PC-9 (cell line): Measurements from ENCODE around the gene HSD17B2. TPM values are rescaled to one million over a fixed set of nuclear protein-coding genes. Genes with fewer than 3 reads are reported as not detected.

Experiments
- BruUV-seq: library from RNA; stranded (reverse); fragments of 400-500 nt; replicated peaks from 2 replicates; lab custom pipeline; 2021; lab: Mats Ljungman, UMichigan
- CTCF ChIA-PET: fragments of 300-600 bp; sonication (Branson Sonifier 250); formaldehyde crosslinking; loops from one replicate; lab custom pipeline; 2022; ENCODE audit warnings: antibody characterized with exemption; lab: Charles Lee
- POLR2A ChIA-PET: fragments of 300-600 bp; sonication (Branson Sonifier 250); formaldehyde crosslinking; loops from one replicate; lab custom pipeline; 2022; ENCODE audit warnings: antibody characterized with exemption; ENCODE audit not compliant: unreplicated experiment; lab: Charles Lee
- DNase-seq, 2 experiments: peaks; one replicate each; pipeline versions ENCODE4 v3.0.0 to v3.0.0-alpha.2; 2015 to 2022; ENCODE audit warnings: mixed read lengths in 1 of 2
- H2AFZ ChIP-seq: fragments of 200-600 bp; sonication (generic); 2 replicates; pipeline ENCODE4 v1.8.1; 2017; ENCODE audit warnings: antibody characterized with exemption
- H3F3A ChIP-seq: fragments of 200-600 bp; sonication (generic); 2 replicates; pipeline ENCODE4 v1.8.1; 2017; ENCODE audit warnings: antibody characterized with exemption, mild to moderate bottlenecking, low read depth; ENCODE audit not compliant: insufficient read depth
- H3K27ac ChIP-seq: fragments of 200-600 bp; sonication (generic); 2 replicates; pipeline ENCODE4 v1.6.1; 2016; ENCODE audit warnings: mixed run types
- H3K27me3 ChIP-seq: fragments of 200-600 bp; sonication (generic); 2 replicates; pipeline ENCODE4 v1.6.1; 2016; ENCODE audit warnings: low read depth, mixed run types; ENCODE audit not compliant: insufficient read depth
- H3K36me3 ChIP-seq: fragments of 200-600 bp; sonication (generic); 2 replicates; pipeline ENCODE4 v1.6.1; 2016; ENCODE audit warnings: low read depth, mixed run types
- H3K4me1 ChIP-seq: fragments of 200-600 bp; sonication (generic); replicated peaks from 2 replicates; pipeline ENCODE4 v1.6.1; 2016; ENCODE audit warnings: mixed run types; ENCODE audit not compliant: insufficient read depth
- H3K4me2 ChIP-seq: fragments of 200-600 bp; sonication (generic); 2 replicates; pipeline ENCODE4 v1.6.1; 2017; ENCODE audit warnings: mixed run types
- H3K4me3 ChIP-seq: fragments of 200-600 bp; sonication (generic); 2 replicates; pipeline ENCODE4 v1.6.1; 2016; ENCODE audit warnings: mixed run types
- H3K79me2 ChIP-seq: fragments of 200-600 bp; sonication (generic); 2 replicates; pipeline ENCODE4 v1.6.1; 2017; ENCODE audit warnings: low read depth, mixed run types
- H3K9me2 ChIP-seq: fragments of 200-600 bp; sonication (generic); 2 replicates; pipeline ENCODE4 v1.8.1; 2017; ENCODE audit warnings: mild to moderate bottlenecking; ENCODE audit not compliant: insufficient read depth
- H3K9me3 ChIP-seq: fragments of 200-600 bp; sonication (generic); 2 replicates; pipeline ENCODE4 v1.8.1; 2016; ENCODE audit warnings: low read depth; ENCODE audit not compliant: insufficient read depth
- H4K20me1 ChIP-seq: fragments of 200-600 bp; sonication (generic); 2 replicates; pipeline ENCODE4 v1.8.1; 2017; ENCODE audit not compliant: insufficient read depth
- CTCF ChIP-seq: fragments of 200-600 bp; sonication (generic); conservative IDR thresholded peaks from 2 replicates; pipeline ENCODE4 v1.6.1; 2017; ENCODE audit warnings: mixed run types, antibody characterized with exemption, mild to moderate bottlenecking, moderate library complexity
- EZH2 ChIP-seq: fragments of 200-600 bp; sonication (generic); IDR thresholded peaks from 2 replicates; pipeline ENCODE4 v1.8.0; 2017; ENCODE audit warnings: antibody characterized with exemption, low read depth
- intact Hi-C: fragments of 100-400 bp; cut with micrococcal nuclease; formaldehyde crosslinking; loops from one replicate; pipeline ENCODE4 v1.10.0; 2022; ENCODE audit not compliant: unreplicated experiment
- total RNA-seq: library from RNA; stranded (reverse); gene quantifications from 2 replicates; pipeline ENCODE4 v1.2.3, GENCODE V29; 2021

The HSD17B2 gene
- total RNA-seq, 1 experiment from 2014 or later, result not detected

DNA sequence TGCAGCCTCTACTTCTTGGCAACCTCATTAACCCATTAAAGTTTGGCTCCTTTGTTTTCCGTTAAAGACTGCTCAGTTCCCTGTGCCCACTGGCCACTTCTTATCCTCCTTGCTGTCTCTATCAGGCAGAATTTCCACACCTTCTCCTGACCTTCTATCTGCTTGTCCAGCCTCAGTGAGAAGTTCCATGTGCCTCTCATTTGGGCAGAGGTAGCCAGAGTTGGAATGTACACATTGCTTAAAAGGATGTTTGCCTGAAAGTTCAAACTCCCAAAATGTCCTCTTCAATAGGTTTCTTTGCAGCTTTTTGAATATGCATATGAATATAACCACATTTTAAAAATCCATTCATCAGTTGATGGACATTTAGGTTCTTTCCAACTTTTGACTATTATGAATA is 47.0 kb downstream of the HSD17B2 start:
- H3K4me2 ChIP-seq, result no peak overlapping the region
- BruUV-seq, result no TSS peak
- no peaks in the 10 kb centered on the region for H3K9me3 ChIP-seq
- intact Hi-C loops, result no loop called here
- H2AFZ ChIP-seq, result no peak overlapping the region
- H3F3A ChIP-seq, result no peaks in the 10 kb centered on the region
- H4K20me1 ChIP-seq, result no peaks in the 10 kb centered on the region
- peaks cover 12% of the 10 kb centered on the region; the same call in 1 of the 2 replicates for H3K27me3 ChIP-seq
- no peak for TF ChIP-seq EZH2
- TF ChIP-seq CTCF, result no peak
- DNase-seq, result no peak
- no peak overlapping the region for H3K27ac ChIP-seq
- no peaks in the 10 kb centered on the region for H3K79me2 ChIP-seq
- H3K36me3 ChIP-seq, result no peaks in the 10 kb centered on the region
- ChIA-PET CTCF (no interaction called here), POLR2A (no interaction called here)
- H3K9me2 ChIP-seq, result no peaks in the 10 kb centered on the region
- H3K4me3 ChIP-seq, result no peak overlapping the region
- 0 out of 2 replicates have a peak, but pooled peaks cover 6% of the 10 kb centered on the region for H3K4me1 ChIP-seq

DNA sequence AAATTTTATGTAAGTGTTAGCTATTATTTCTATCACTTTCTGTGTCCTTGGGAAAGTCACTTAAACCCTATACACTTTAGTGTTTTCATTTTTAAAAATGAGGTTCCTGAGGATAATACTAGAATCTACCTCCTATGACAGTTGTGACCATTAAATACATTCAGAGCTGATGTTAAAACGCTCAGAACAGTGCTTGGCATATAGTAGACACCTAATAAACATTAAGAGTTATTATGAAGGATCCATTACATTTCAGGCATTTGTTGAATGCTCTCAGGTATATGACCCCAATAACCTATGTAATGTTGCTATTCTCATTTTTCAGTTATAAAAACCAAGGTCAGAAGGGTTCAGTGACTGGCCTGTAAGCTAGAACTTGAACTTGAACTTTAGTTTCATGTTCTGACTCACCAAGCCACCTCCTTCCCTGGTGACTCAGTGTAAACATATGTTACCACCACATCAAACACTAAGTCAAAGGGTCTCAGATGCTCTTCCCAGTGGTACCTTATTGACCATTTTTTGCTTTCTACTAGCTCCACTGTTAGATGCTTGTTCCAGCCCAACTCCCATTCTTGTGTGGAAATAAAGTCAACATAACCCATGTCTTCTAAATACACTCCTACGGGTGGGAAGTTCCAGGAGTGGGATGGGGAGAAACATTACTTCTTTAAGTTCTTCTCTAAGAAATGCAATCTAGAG is 47.6 kb downstream of the HSD17B2 start:
- no peaks in the 10 kb centered on the region for H3F3A ChIP-seq
- BruUV-seq, result no TSS peak
- H3K27ac ChIP-seq, result no peak overlapping the region
- H3K9me3 ChIP-seq, result no peaks in the 10 kb centered on the region
- H3K79me2 ChIP-seq, result no peaks in the 10 kb centered on the region
- H3K27me3 ChIP-seq, result peaks cover 12% of the 10 kb centered on the region; the same call in 1 of the 2 replicates
- no peaks in the 10 kb centered on the region for H3K36me3 ChIP-seq
- 0 out of 2 replicates have a peak, but pooled peaks cover 6% of the 10 kb centered on the region for H3K4me1 ChIP-seq
- intact Hi-C loops, result no loop called here
- H3K9me2 ChIP-seq, result no peaks in the 10 kb centered on the region
- no peak overlapping the region for H3K4me2 ChIP-seq
- ChIA-PET CTCF (no interaction called here), POLR2A (no interaction called here)
- H2AFZ ChIP-seq, result no peak overlapping the region
- no peak for DNase-seq
- TF ChIP-seq EZH2 (no peak), CTCF (no peak)
- H3K4me3 ChIP-seq, result no peak overlapping the region
- H4K20me1 ChIP-seq, result no peaks in the 10 kb centered on the region

GRCh38 chr16:82083710-82084353 is 48.8 kb downstream of the HSD17B2 start:
- H3K9me3 ChIP-seq, result no peaks in the 10 kb centered on the region
- peaks cover 5% of the 10 kb centered on the region; the same call in 1 of the 2 replicates for H3K27me3 ChIP-seq
- TF ChIP-seq EZH2 (no peak), CTCF (no peak)
- no peak overlapping the region for H3K4me3 ChIP-seq
- no peak for DNase-seq
- intact Hi-C loops, result no loop called here
- H3F3A ChIP-seq, result no peaks in the 10 kb centered on the region
- CTCF ChIA-PET, result no interaction called here
- POLR2A ChIA-PET, result no interaction called here
- no TSS peak for BruUV-seq
- H3K4me1 ChIP-seq, result 0 out of 2 replicates have a peak, but pooled peaks cover 6% of the 10 kb centered on the region
- no peaks in the 10 kb centered on the region for H3K36me3 ChIP-seq
- H3K27ac ChIP-seq, result no peak overlapping the region
- H4K20me1 ChIP-seq, result no peaks in the 10 kb centered on the region
- no peaks in the 10 kb centered on the region for H3K9me2 ChIP-seq
- no peak overlapping the region for H3K4me2 ChIP-seq
- no peaks in the 10 kb centered on the region for H3K79me2 ChIP-seq
- H2AFZ ChIP-seq, result no peak overlapping the region
